GM19328 (cell line): ENCODE measurements around the gene THSD7B.
"Not testable (repeated sequence)": the region's sequence is repeated elsewhere in the genome, so short reads cannot be mapped to it uniquely, and the experiment has no call there.

Experiments used
- ATAC-seq: cut with Tn5 transposase; IDR thresholded peaks from one replicate; pipeline ENCODE4 v1.9.1; 2021; ENCODE audit warnings: mild to moderate bottlenecking, moderate library complexity; ENCODE audit not compliant: unreplicated experiment

THSD7B gene

GRCh38 chr2:137238065-137238464 lies 472.7 kb downstream of the THSD7B start:
- ATAC-seq, result no peak

GRCh38 chr2:137249463-137250130 lies 484.3 kb downstream of the THSD7B start:
- no peak for ATAC-seq

GRCh38 chr2:137250401-137250800 lies 485.1 kb downstream of the THSD7B start:
- ATAC-seq, result no peak

GRCh38 chr2:137251045-137251444 lies 485.7 kb downstream of the THSD7B start:
- no peak for ATAC-seq

- no peak for ATAC-seq
Observed at GRCh38 chr2:137252934-137253333, 487.6 kb downstream of the THSD7B start.

- no peak for ATAC-seq
Observed at GRCh38 chr2:137254052-137254451, 488.7 kb downstream of the THSD7B start.

GRCh38 chr2:137255345-137255744 lies 490.0 kb downstream of the THSD7B start:
- no peak for ATAC-seq

- no peak for ATAC-seq
Observed at GRCh38 chr2:137255990-137256389, 490.6 kb downstream of the THSD7B start.

GRCh38 chr2:137261881-137262585 lies 496.7 kb downstream of the THSD7B start:
- no peak for ATAC-seq

- no peak for ATAC-seq
Observed at GRCh38 chr2:137262594-137262993, 497.2 kb downstream of the THSD7B start.

GRCh38 chr2:137287913-137288639 lies 522.7 kb downstream of the THSD7B start:
- no peak for ATAC-seq

GRCh38 chr2:137291836-137292570 lies 526.7 kb downstream of the THSD7B start:
- no peak for ATAC-seq

- no peak for ATAC-seq
Observed at GRCh38 chr2:137298377-137298776, 533.0 kb downstream of the THSD7B start.

GRCh38 chr2:137300987-137301386 lies 535.6 kb downstream of the THSD7B start:
- ATAC-seq, result no peak

- ATAC-seq, result no peak
Observed at GRCh38 chr2:137302957-137303356, 537.6 kb downstream of the THSD7B start.

- ATAC-seq, result no peak
Observed at GRCh38 chr2:137316075-137316474, 550.7 kb downstream of the THSD7B start.

GRCh38 chr2:137321566-137321965 lies 556.2 kb downstream of the THSD7B start:
- ATAC-seq, result no peak

- not testable (repeated sequence) for ATAC-seq
Observed at GRCh38 chr2:137331562-137331961, 566.2 kb downstream of the THSD7B start.

- no peak for ATAC-seq
Observed at GRCh38 chr2:137333386-137334165, 568.2 kb downstream of the THSD7B start.

GRCh38 chr2:137336067-137336466 lies 570.7 kb downstream of the THSD7B start:
- no peak for ATAC-seq
